HL-60 (cell line): ENCODE measurements around the gene XBP1.

ENCODE experiments used
- CTCF ChIP-seq: IDR thresholded peaks from one replicate; pipeline ENCODE4 v1.5.1; 2011; ENCODE audit warnings: low read length, control low read depth, inconsistent platforms; ENCODE audit not compliant: insufficient read depth
- POLR2AphosphoS5 ChIP-seq: IDR thresholded peaks from 2 replicates; pipeline ENCODE4 v1.6.1; 2012; ENCODE audit warnings: low read depth
- SPI1 ChIP-seq: IDR thresholded peaks from 2 replicates; pipeline ENCODE4 v1.6.1; 2012; ENCODE audit warnings: low read depth, mild to moderate bottlenecking, borderline replicate concordance

- TF ChIP-seq POLR2AphosphoS5: no peak
- TF ChIP-seq CTCF: no peak
- no peak for TF ChIP-seq SPI1
Observed at GRCh38 chr22:28759861-28760560, 40.4 kb downstream of the XBP1 start.
